Activated effector memory CD4-positive, alpha-beta T cell treated with Interleukin-2 at 50 U/mL for 16 hours (primary cell): ENCODE measurements around the gene TARDBP.
"Not testable (repeated sequence)": the region's sequence is repeated elsewhere in the genome, so short reads cannot be mapped to it uniquely, and the experiment has no call there.

Experiments
- DNase-seq: peaks from one replicate; pipeline ENCODE4 v3.0.0-alpha.2; 2020

TARDBP gene

DNA sequence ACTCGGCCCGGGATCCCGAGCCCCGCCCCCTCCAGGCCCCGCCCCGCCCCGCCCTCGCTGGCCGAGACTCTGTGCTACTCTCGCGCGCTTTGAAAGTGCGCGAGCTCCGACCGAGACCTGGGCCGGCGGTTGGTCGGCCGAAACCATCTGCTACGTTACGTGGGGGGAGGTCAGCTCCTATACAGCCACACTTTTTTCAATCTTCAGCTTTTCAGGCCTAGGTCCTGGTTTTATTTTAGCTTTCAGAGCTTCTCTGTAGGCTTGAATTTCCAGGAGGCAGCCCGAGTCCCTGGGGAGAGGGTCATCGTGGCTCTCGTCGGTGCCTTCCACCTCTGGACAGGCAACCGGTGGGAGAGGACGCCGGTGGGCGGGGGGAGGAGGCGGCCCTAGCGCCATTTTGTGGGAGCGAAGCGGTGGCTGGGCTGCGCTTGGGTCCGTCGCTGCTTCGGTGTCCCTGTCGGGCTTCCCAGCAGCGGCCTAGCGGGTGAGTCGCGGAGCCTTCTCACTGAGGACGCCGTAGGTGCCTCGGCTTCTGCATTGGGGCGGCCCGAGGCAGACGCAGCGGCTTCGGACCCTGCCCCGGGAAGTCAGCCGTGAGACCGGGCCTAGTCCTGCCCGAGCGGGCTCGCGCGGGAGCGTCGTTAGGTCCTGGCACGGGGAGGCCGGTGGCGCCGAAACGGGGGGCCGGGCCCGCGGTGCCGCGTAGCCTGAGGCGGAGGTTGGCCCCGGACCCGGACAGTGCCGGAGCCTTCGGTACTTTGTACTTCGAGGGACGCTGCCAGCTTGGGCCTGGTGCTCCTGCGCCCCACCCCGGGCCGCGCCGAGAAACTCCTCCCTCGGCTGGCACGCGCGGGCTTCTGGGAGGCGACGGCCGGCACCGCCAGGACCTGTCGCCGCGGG lies at the start of gene TARDBP:
TSS of gene TARDBP (plus strand) at position 395 of the 900 bp plus-strand sequence. CDS start 1,074 bp downstream, outside the sequence.
- peak; percentile 88 for DNase-seq

DNA sequence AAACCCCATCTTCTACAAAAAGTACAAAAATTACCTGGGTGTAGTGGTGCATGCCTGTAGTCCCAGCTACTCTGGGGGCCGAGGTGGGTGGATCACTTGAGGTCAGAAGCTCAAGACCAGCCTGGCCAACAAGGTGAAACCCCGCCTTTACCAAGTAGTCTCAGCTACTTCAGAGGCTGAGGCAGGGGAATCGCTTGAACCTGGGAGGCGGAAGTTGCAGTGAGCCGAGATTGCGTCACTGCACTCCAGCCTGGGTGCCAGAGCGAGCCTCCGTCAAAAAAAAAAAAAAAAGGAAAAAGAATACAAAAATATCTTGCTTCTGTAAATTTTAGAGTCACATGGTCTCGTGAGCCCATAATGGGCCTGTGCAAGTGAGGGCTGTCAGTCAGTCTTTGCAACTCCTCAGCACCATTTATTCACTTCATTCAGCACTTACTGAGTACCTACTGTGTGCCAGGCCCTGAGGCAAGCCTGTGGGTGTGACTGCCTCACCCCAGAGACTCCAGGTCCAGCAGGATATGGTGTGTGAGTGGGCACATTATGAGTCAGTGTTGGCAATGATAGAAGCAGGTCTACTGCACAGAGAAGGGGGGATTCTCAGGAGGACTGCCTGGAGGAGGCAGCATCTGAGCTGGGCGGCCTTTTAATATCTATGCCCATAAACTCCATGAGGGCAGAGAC lies 46.8 kb upstream of the TARDBP start:
- DNase-seq: no peak

DNA sequence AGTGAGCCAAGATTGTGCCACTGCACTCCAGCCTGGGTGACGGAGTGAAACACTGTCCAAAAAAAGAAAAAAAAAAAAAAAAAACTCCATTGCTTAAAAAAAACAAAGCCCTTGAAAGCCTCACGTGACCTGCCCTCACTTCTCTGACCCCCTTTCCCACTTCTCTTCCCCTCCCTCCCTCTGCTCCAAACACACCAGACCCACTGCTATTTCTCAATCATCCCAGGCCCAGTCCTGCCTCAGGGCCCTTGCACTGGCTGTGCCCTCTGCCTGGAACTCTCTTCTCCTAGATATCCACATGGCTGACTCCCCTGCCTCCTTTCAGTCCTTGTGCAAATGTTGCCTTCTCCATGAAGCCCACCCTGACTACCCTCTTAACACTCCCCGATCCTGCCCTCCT lies 45.4 kb upstream of the TARDBP start:
- no peak for DNase-seq

DNA sequence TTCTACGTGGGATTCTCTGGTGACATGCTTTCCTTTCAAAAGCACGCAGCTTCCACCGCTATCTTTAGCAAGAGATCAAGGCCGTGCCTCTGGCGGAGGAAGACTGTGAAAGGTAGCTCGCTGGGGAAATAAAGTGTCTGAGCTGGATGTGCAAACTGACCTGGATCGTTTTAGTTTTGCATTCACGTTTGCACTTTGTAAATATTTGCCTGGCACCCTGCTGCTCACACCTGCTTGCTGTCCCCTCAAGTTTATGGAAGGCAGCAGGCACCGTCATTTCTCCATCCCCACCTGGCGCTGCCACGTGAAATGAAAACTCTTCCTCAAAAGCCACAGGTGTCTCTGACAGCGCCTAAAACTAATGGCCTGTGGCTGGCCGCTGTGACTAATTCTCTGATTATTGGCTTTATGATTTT lies 44.0 kb upstream of the TARDBP start:
- DNase-seq: no peak

DNA sequence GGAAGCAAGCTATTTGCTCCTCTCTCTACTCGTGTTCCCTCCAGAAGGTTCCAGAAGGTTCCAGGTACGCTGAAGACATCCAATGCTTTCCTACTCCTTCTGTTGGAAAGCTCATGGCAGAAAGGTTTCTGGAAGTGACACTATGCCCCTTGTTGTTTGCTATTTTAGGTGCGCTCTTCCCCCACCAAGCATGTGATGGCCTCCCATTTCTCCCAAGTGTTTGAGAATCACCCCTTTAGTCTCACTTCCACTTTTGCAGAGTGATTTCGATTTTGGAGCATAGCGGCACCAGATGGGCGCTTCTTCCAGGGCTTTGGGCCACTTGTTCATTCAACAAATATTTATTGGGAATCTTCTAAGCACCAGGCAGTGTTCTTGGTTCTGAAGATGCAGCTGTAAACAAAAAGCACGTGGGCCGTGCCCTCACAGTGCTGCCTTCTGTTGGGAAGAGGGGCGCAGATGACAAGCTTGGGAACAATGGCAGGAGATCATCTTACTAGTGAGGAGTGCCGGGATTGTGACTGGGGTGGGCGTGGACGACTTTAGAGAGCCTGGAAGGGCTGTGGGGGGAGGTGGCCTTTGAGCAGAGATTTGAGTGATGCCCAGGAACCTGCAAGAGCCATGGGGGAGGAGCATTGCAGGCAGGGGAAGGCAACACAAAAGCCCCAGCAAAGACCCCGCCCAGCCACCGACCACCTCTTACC lies 43.0 kb upstream of the TARDBP start:
- DNase-seq: no peak

DNA sequence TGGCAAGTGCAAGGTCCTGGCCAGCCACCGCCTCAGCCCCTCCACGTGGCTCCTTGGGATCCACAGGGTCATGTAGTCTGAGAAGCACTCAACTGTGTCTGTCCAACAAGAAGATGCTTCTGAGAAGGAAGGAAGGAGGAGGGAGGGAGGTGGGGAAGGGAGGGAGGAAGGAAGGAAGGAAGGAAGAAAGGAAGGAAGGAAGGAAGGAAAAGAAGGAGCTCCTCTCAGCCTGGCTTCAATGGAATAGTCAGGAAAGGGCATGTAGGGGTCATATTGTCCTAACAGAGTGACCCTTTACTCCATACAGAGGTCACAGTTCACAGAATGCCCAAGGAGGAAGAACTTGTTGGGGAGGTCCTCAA lies 42.5 kb upstream of the TARDBP start:
- DNase-seq: no peak

DNA sequence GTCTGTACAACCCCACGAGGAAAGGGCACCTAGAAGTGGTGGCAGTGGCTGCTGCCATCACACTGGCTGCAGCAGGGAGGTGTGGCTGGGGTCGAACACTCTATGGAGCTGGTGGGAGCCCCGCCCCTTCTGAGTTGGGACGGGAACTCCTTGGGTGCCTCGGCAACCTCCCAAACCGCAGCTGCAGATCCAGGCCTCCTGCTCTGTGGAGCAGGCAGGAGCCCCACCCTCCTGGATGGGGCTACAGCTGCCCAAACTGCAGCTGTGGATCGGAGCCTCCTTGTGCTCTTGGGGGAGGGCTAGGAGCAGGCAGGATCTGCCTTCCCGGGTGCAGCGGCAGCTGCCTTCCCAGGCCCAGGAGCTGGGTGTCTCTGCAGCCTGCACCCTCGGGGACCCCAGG lies 38.9 kb upstream of the TARDBP start:
- DNase-seq: no peak

DNA sequence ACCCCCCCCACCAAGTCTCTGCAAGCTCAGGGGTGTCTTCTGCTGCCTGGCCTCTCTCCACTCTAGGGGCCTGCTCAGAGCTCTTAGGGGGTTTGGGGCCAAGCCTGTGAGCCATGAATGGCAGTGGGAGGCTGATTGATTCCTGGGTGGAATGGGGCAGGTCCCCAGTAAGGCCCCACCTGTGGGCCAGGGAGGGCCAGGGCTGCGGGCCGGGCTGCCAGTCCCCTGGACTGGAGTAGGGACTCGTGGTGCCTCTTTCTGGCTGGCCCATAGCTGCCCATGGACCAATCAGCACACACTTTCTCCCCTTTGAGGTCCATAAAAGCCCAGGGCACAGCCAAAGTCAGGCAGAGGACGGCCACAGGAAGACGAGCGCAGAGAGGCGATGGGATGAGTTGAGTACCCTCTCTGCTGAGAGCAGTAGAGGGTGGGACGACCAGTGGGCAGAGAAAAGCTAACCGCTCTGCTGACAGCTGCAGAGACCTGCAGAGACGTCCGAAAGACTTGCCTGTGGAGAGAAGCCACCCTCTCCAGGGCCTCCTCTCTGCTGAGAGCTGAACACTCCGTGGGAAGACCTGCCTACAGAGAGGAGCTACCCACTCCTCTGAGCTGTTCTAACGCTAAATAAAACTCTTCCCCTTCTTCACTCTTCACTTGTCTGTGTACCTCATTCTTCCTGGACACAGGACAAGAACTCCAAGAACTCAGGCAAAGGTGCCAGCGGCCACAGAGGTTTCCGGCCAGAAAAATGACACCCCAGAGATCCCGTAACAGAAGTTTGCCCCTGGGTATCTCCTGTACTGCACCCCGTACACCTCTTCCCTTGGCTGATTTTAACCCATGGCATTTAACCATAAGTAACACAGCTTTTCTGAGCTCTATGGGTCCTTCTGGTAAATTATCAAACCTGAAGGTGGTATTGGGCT lies 38.2 kb upstream of the TARDBP start:
- DNase-seq: no peak

DNA sequence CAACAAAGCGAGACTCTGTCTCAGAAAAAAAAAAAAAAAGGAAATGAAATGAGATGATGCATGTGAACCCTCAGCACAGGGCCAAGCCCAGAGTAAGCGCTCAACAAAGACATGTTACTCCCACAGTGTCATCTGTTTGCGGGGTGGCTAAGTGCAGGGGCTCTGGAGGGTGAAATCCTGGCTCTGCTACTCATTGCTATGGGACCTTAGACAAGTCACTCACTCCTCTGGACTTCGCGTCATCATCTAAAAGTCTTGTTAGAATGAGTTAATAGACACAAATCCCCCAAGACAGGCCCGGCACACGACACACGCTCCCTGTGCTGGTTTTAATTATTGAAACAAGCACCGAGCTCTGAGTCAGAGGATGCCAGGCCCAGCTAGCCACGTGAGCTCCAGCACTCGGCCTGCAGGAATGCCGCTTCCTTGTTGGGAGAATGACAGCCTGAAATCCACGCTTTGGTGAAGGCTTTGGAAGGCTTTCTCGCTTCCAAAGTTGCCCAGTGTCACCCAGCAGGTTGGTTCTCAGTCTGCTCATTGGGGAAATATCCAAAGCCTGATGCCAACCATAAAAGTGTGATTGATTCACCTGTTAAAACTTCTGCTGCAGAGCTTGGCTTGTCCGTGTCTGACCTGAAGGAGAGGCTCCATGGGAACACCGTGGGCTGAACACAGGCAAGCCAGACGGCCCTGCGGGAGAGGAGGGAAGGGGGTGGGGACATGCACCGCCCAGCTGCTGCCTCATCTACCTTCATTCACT lies 36.7 kb upstream of the TARDBP start:
- no peak for DNase-seq

DNA sequence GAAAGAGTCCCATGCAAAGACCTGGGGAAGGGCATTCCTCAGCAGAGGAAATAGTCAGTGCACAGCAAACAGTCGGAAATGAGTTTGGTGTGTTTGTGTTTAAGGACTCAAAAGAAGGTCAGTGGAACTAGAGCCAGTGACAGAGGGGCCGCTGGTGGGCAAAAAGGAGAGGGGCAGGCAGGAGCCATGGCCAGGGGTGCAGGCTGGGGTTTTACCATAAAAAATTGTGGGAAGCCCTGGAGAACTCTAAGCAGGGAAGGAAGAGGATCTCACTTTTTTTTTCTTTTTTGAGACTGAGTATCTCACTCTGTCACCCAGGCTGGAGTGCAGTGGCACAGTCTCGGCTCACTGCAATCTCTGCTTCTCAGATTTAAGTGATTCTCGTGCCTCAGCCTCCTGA lies 33.7 kb upstream of the TARDBP start:
- DNase-seq: no peak

DNA sequence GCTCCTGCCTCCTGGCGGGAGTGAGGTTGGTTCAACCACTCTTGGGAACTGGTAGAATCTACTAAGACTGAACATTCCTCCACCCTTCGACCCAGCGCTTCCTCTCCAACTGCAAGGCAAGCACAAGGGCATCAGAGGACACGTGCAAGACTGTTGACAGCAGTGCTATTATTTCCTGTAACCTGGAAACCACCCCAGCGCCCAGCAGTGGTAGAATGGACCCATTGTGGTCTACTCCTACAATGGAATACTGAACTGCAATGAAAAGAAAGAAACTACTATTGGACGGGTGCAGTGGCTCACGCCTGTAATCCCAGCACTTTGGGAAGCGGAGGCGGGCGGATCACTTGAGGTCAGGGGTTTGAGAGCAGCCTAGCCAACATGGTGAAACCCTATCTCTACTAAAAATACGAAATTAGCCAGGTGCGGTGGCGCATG lies 33.0 kb upstream of the TARDBP start:
- DNase-seq: no peak

DNA sequence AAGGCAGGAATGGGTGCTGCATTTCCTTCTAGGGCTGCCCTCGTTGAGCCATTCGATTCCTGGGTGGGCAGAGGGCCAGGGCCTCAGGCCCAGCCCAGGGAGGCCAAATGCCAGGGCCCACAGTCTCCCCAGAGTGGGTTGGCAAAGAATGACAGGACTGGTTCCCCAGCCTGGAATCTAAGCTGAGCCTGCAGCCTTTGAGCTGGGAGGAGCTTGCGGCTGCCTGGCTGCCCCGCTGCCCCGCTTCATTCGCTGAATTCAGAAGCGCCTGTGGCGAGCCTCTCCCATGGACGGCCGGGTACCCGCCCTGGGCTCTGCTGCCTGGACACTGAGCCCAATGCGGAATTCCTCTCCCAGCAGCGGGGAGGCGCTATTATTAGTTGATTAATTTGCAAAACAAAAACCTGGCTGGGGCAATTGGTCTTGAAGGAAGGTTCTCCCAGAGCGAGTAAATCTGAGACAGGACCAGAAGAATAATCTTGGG lies 32.3 kb upstream of the TARDBP start:
- DNase-seq: no peak

DNA sequence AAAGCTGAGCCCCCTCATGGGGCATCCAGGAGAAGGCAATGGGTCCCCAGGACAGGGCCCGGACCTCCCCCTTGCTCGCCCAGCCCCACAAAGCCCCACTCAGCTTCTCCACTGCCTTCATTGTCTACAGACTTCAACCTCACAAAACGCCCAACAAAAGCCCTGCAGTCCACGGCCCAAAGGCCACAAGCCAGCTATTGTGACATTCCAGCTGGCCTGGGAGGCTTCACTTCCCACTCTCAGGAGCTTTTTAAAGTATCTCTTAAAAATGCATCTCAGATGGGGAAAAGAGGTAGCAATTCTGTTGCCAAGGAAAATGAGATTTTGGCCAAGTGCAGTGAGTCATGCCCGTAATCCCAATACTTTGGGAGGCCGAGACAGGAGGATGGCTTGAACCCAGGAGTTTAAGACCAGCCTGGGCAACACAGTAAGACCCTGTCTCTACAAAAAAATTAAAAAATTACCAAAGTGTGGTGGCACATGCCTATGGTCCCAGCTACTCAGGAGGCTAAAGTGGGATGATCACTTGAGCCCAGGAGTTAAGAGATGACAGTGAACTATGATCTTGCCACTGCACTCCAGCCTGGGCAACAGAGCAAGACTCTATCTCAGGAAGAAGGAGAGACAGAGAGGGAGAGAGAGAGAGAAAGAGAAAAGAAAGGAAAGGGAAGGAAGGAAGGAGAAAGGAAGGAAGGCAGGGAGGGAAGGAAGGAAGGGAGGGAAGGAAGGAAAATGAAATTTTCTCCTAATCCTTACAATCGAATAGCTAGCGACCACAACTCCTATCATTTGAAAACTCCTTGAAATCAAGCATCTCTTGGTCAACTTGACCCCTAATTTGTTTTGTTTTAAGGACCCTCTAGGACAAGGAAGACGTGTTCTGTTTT lies 31.4 kb upstream of the TARDBP start:
- DNase-seq: no peak

DNA sequence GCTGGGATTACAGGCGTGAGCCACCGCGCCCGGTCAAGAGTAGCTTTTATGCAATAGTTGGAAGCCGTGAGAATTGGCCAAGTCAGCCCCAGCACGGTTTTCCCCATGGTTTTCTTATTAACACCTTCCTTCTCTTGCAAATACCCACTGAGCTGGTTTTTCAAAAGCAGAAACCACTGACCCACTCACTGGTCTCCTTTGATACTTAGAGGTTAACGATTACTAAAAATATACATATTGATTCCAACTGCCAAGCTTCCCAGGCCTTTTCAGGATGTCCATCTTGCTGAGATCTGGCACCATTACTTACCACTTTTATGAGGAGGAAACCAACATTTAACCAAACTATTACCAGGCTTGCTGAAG lies 25.9 kb upstream of the TARDBP start:
- no peak for DNase-seq

DNA sequence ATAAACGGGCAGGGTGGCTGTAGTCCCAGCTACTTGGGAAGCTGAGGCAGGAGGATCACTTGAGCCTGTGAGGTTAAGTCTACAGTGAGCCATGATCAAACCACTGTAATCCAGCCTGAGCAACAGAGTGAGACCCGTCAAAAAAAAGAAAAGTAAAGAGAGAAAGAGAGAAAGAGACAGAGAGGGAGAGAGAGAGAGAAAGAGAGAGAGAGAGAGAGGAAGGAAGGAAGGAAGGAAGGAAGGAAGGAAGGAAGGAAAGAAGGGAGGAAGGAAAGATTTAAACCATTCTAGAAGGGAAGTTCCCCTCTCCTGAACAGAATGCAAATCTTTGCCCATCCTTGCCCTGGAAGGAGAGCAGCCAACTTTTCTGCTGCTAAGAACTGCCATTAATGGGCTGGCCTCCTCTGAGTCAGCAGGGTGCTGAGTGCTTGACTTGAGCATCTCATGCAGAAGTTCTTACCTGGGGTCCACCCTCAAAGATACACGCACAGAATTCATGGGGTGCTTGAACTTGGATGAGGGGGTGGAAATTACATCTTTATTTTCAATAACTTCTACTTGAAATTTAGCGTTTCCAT lies 24.5 kb upstream of the TARDBP start:
- no peak for DNase-seq

DNA sequence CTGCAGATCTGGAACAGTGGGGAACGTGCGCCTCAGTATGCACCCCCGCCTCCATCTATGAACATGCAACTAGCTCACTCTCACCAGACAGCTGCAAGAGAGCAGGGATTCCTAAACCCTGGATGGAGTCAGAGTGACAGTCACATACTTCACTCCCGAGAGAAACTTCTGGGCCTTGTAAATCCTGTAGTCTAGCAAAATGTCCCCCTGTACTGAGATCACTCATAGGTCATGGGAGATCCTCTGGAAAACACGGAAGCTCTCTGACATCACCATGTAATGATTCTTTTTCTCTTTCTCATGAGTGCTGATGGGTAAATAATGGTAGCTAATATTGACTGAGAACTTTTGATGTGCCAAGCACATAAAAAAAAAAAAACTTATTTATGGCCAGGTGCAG lies 23.4 kb upstream of the TARDBP start:
- no peak for DNase-seq

DNA sequence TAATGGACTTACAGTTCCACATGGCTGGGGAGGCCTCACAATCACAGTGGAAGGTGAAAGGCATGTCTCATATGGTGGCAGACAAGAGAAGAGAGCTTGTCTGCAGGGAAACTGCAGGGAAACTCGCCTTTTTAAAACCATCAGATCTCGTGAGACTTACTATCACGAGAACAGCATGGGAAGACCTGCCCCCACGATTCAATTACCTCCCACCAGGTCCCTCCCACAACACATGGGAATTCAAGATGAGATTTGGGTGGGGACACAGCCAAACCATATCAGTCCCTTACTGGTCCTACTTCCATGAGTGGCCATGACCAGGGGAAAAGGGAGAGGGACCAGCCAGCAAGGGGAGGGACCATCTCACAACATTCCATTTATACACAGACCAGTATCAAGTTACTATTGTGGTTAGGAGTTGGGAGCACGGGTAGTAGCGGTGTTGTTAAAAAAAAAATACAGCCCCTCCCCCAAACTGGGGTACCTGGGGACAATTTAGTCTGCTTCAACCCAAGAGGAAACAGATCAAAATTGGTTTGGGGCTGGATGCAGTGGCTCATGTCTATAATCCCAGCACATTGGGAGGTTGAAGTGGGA lies 22.4 kb upstream of the TARDBP start:
- DNase-seq: not testable (repeated sequence)

DNA sequence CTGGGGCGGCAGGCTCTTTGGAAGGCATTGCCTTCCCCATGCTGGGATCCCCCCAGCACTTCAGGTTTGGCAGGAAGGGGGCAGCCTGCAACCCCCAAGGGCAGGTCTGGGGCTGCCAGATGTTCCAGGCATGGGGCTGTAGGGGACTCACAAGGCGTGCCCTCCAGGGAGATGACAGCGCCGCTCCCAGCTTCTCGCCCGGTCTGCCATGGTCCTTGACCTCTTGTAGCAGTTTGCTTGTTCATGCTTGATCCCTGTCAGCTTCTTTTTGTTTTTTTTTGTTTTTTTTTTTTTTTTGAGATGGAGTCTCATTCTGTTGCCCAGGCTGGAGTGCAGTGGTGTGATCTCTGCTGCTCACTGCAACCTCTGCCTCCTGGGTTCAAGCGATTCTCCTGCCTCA lies 21.6 kb upstream of the TARDBP start:
- no peak for DNase-seq

DNA sequence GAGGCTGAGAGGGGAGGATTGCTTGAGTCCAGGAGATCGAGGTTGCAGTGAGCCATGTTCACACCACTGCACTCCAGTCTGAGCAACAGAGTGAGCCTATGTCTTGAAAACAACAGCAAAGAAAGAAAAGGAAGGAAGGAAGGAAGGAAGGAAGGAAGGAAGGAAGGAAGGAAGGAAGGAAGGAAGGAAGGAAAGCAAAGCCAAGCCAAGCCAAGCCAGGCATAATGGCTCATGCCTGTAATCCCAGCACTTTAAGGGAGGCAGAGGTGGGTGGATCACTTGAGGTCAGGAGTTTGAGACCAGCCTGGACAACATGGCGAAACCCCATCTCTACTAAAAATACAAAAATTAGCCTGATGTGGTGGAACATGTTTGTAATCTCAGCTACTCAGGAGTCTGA lies 20.4 kb upstream of the TARDBP start:
- not testable (repeated sequence) for DNase-seq

DNA sequence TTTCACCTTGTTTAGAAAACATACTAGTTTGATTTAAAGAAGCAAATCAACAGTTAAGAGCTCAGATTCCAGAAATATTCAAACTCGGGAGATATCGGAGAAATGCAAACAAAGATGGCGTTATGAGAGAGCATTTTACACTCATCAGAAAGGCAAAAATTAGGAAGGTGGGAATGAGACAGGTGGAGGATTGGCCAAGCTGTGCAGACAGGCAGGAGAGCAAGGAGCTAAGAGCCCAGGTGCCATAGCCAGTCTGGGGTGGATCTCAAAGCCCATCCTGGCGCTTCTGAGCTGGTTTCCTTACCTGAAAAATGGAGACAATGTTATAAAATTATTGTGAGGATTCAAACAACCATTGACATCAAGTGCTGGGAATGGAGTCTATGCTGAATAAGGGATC lies 19.6 kb upstream of the TARDBP start:
- DNase-seq: no peak
